ENCODE measurements around the gene PDE4D.
"Not testable (repeated sequence)": the region's sequence is repeated elsewhere in the genome, so short reads cannot be mapped to it uniquely, and the experiment has no call there.

The PDE4D gene

DNA sequence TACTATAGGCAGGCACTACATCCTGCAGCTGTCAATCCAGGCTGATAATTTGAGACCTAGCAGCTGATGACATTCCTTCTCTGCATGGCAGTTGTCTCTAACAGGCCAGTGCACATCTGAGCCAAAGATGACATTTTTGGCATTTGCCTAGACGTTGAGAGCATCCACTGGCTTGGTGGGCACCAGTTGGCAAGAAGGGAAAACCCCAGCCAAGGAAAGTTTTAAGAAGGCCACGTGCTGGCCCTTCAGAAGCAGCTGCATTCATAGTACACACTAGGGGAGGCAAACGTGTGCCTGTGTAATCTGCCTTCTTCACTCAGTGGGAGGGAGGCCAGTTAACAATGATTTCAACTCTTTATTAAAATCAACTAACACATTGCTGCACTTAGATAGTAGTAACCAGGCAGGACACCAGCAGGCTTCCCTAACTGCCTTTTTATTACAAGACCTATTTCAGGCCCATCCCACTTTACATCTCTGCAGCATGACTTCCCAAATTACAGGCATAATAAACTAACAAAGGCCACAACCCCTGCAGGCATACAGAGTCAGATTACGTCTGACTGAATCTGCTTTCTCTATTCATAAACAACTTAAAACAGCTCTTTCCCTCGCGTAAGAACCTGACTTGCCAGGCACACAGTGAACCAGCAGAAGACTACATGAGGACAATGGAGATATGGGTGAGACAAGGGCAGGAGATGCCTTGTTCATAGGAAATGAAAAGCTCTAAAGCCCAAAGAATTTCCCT is 576.3 kb downstream of the PDE4D start:
- ATAC-seq (replicated peaks) = peak; percentile 43 to 47
- H3K4me3 Mint-ChIP-seq = peak overlapping the region in 1 of 2 donors; percentile 39
- H3K27ac Mint-ChIP-seq = no peak overlapping the region

GRCh38 chr5:59312223-59312622 is 581.3 kb downstream of the PDE4D start:
- ATAC-seq (replicated peaks) (no peak), DNase-seq (no peak)
- peaks cover 11 to 14% of the 10 kb centered on the region in 2 donors for H3K9me3 Mint-ChIP-seq
- H3K27ac Mint-ChIP-seq = no peak overlapping the region
- H3K4me3 Mint-ChIP-seq = no peak overlapping the region
- H3K27me3 Mint-ChIP-seq = no peaks in the 10 kb centered on the region
- peaks cover 5 to 14% of the 10 kb centered on the region in 2 donors for H3K4me1 Mint-ChIP-seq
- peaks cover 4 to 16% of the 10 kb centered on the region in 2 donors for H3K36me3 Mint-ChIP-seq

More for the DNA sequence above, 576.3 kb downstream of the PDE4D start:
- DNase-seq = no peak
- Mint-ChIP-seq H3K36me3 (no peaks in the 10 kb centered on the region), H3K27me3 (no peaks in the 10 kb centered on the region), H3K4me1 (peaks cover 17 to 33% of the 10 kb centered on the region in 2 donors), H3K9me3 (peaks cover 0 to 3% of the 10 kb centered on the region in 2 donors)

DNA sequence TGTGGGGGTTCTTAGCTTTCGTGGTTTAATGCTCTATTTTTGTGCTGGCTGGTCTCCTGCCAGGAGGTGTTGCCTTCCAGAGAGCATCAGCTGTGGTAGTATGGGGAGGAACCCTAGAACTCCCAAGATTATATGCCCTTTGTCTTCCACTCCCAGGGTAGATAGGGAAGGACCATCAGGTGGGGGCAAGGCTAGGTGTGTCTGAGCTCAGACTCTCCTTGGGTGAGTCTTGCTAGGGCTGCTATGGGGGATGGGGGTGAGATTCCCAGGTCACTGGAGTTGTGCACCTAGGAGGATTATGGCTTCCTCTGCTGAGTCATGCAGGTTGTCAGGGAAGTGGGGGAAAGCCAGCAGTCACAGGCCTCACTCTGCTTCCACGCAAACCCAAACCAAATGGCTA is 584.8 kb downstream of the PDE4D start:
- H3K27me3 Mint-ChIP-seq; H3K27ac Mint-ChIP-seq; H3K4me1 Mint-ChIP-seq; DNase-seq; ATAC-seq (replicated peaks); H3K4me3 Mint-ChIP-seq: not testable (repeated sequence)
- Mint-ChIP-seq H3K9me3 (peaks cover 12 to 17% of the 10 kb centered on the region in 2 donors), H3K36me3 (peaks cover 4 to 16% of the 10 kb centered on the region in 2 donors)

DNA sequence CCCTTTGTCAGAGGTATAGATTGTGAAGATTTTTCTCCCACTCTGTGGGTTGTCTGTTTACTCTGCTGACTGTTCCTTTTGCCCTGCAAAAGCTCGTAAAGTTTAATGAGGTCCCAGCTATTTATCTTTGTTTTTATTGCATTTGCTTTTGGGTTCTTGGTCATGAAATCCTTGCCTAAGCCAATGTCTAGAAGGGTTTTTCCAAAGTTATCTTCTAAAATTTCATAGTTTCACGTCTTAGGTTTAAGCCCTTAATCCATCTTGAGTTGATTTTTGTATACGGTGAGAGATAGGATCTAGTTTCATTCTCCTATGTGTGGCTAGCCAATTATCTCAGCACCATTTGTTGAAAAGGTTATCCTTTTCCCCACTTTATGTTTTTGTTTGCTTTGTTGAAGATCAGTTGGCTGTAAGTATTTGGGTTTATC is 590.2 kb downstream of the PDE4D start:
- H3K9me3 Mint-ChIP-seq = peaks cover 7 to 19% of the 10 kb centered on the region in 2 donors
- H3K36me3 Mint-ChIP-seq; DNase-seq; H3K4me1 Mint-ChIP-seq; ATAC-seq (replicated peaks); H3K27ac Mint-ChIP-seq; H3K4me3 Mint-ChIP-seq; H3K27me3 Mint-ChIP-seq: not testable (repeated sequence)

GRCh38 chr5:59302509-59302908 is 591.0 kb downstream of the PDE4D start:
- not testable (repeated sequence) for H3K4me1 Mint-ChIP-seq; H3K27ac Mint-ChIP-seq; DNase-seq; H3K27me3 Mint-ChIP-seq; H3K36me3 Mint-ChIP-seq; H3K4me3 Mint-ChIP-seq; ATAC-seq (replicated peaks)
- peaks cover 7 to 19% of the 10 kb centered on the region in 2 donors for H3K9me3 Mint-ChIP-seq

GRCh38 chr5:59301727-59302126 is 591.8 kb downstream of the PDE4D start:
- no peaks in the 10 kb centered on the region for H3K36me3 Mint-ChIP-seq
- peaks cover 7 to 12% of the 10 kb centered on the region in 2 donors for H3K4me1 Mint-ChIP-seq
- H3K27ac Mint-ChIP-seq = peak overlapping the region; percentile 1
- no peaks in the 10 kb centered on the region for H3K27me3 Mint-ChIP-seq
- DNase-seq (no peak), ATAC-seq (replicated peaks) (no peak)
- H3K9me3 Mint-ChIP-seq = peaks cover 7 to 19% of the 10 kb centered on the region in 2 donors
- H3K4me3 Mint-ChIP-seq = no peak overlapping the region

DNA sequence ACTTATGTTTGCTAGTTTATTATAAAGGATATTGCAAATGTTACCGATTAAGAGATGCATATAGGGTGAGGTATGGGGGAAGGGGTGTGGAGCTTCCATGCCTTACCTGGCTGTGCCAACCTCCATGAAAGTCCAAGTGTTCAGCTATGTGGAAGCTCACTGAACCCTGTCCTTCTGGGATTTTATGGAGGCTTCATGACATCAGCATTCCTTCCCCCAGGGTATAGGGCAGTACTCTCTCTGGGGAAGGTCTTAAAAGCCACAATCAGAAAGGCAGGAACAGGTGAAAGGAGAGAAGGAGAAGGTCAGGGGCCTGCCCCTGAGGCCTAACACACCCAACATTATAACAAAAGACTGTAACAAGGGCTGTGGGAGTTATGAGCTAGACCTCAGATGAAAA is 592.6 kb downstream of the PDE4D start:
- Mint-ChIP-seq H3K27ac (no peak overlapping the region), H3K4me3 (no peak overlapping the region), H3K9me3 (peaks cover 7 to 19% of the 10 kb centered on the region in 2 donors), H3K36me3 (no peaks in the 10 kb centered on the region), H3K4me1 (peaks cover 9 to 16% of the 10 kb centered on the region in 2 donors), H3K27me3 (no peaks in the 10 kb centered on the region)
- no peak for DNase-seq
- ATAC-seq (replicated peaks) = no peak

- H3K27me3 Mint-ChIP-seq = no peaks in the 10 kb centered on the region
- peaks cover 9 to 17% of the 10 kb centered on the region in 2 donors for H3K4me1 Mint-ChIP-seq
- ATAC-seq (replicated peaks) (no peak), DNase-seq (no peak)
- peaks cover 7 to 15% of the 10 kb centered on the region in 2 donors for H3K9me3 Mint-ChIP-seq
- H3K36me3 Mint-ChIP-seq = no peaks in the 10 kb centered on the region
- no peak overlapping the region for H3K27ac Mint-ChIP-seq
- no peak overlapping the region for H3K4me3 Mint-ChIP-seq
Observed at GRCh38 chr5:59299006-59299405, 594.5 kb downstream of the PDE4D start.

DNA sequence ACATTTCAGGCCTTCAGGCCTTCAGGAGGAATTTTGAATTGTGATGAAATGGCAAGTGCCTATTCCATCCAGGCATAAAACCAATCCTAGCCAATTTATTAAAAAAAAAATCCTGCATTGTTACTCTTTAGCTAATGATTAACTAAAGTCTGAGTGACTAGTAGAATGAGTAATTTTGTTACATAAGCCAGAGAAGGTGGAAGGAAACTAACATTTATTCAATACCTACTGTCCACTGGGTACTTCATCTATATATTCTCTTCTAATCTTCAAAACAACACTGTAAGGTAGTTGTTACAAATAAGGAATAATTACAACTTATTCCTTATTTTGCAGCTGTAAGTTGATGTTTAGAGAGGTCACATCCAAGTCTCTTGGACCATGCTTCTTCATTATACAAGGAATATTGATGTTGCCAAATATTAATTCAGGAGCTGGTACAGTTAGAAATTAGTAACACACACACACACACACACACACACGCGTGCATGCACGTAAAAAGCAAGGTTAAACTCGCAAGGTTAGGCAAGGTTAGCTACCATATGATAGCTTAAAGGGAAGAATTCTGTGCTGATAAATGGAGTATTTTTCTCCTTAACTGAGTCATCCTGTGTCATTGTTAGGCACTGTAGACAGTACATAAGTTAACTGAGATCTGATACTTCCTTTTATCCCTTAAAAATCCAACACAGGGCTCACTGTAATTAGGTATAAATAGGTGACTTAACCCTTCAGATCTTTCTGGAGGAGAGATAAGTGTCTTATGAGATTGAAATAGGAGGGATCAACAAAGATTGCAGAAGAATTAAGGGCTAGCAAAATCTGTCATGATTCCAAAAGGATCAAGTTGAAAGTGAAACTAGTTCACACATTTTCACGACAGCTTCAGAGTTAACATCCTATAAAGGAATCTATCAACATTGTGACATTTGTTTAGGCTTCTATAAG is 596.9 kb downstream of the PDE4D start:
- no peaks in the 10 kb centered on the region for H3K27me3 Mint-ChIP-seq
- DNase-seq = no peak
- H3K9me3 Mint-ChIP-seq = peaks cover 0 to 2% of the 10 kb centered on the region in 2 donors
- no peak for ATAC-seq (replicated peaks)
- peak overlapping the region; percentile 69 to 75 for H3K4me3 Mint-ChIP-seq
- no peaks in the 10 kb centered on the region for H3K36me3 Mint-ChIP-seq
- H3K27ac Mint-ChIP-seq = peak overlapping the region; percentile 81
- peaks cover 12 to 23% of the 10 kb centered on the region in 2 donors for H3K4me1 Mint-ChIP-seq

DNA sequence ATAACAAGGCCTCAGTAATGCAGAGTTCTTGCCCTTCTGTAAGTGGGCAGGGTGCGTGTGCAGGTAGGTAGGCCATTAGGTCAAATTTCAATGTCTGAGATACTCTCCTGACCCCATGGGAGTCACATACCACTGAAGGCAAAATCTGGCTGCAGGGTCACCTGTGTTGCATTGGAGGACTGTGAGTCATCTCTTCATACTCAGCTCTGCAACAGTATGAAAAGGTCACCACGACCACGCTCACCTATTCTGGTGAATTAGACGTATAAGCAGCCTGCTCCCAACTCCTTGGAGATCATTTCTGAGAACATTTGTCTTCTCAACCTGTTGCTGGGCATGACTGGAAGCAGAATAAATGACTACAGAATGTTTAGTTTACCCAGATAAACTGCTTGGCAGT is 599.8 kb downstream of the PDE4D start:
- no peak for DNase-seq
- Mint-ChIP-seq H3K36me3 (no peaks in the 10 kb centered on the region), H3K4me3 (no peak overlapping the region), H3K9me3 (no peaks in the 10 kb centered on the region), H3K4me1 (peaks cover 12 to 23% of the 10 kb centered on the region in 2 donors), H3K27ac (no peak overlapping the region), H3K27me3 (no peaks in the 10 kb centered on the region)
- peak; percentile 54 to 55 for ATAC-seq (replicated peaks)

- H3K9me3 Mint-ChIP-seq = no peaks in the 10 kb centered on the region
- H3K27ac Mint-ChIP-seq = no peak overlapping the region
- no peaks in the 10 kb centered on the region for H3K36me3 Mint-ChIP-seq
- H3K4me3 Mint-ChIP-seq = no peak overlapping the region
- H3K27me3 Mint-ChIP-seq = no peaks in the 10 kb centered on the region
- DNase-seq (no peak), ATAC-seq (replicated peaks) (no peak)
- peaks cover 7 to 14% of the 10 kb centered on the region in 2 donors for H3K4me1 Mint-ChIP-seq
Observed at GRCh38 chr5:59291941-59292340, 601.6 kb downstream of the PDE4D start.

DNA sequence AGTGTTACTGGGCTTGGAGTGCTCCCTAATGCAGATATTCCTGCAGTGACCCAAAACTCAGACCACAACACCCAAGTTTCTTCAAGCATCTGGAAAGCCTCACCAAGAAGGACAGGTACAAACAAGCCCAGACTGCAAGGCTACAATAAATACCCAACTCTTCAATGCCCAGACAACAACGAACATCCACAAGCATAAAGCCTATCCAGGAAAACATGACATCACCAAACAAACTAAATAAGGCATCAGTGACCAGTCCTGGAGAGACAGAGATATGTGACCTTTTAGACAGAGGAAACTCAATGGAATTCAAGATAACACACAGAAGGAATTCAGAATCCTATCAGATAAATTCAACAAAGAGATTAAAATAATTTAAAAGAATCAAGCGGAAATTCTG is 605.6 kb downstream of the PDE4D start:
- H3K4me1 Mint-ChIP-seq = no peaks in the 10 kb centered on the region
- no peaks in the 10 kb centered on the region for H3K27me3 Mint-ChIP-seq
- no peaks in the 10 kb centered on the region for H3K36me3 Mint-ChIP-seq
- H3K9me3 Mint-ChIP-seq = no peaks in the 10 kb centered on the region
- H3K27ac Mint-ChIP-seq = no peak overlapping the region
- DNase-seq (no peak), ATAC-seq (replicated peaks) (no peak)
- no peak overlapping the region for H3K4me3 Mint-ChIP-seq

- Mint-ChIP-seq H3K9me3 (no peaks in the 10 kb centered on the region), H3K27ac (no peak overlapping the region), H3K4me3 (no peak overlapping the region), H3K27me3 (no peaks in the 10 kb centered on the region), H3K4me1 (no peaks in the 10 kb centered on the region), H3K36me3 (no peaks in the 10 kb centered on the region)
- ATAC-seq (replicated peaks) (no peak), DNase-seq (no peak)
Observed at GRCh38 chr5:59287361-59287760, 606.2 kb downstream of the PDE4D start.

DNA sequence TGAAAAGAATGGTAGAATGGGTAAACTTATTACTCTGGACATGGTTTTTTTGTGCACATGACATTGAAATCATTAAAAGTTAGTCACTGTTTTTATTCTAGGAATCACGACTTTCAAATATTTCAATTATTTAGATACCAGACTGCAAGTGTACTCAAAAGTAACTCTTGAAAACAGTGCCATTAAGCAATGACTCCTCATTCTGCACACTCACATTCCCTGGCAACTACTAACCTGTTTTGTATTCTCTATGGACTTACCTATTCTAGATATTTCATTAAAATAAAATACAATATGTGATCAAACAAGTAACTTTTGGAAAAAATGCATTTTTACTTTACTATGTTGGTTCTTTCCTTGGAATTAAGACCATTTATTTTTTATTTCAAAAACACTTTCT is 607.0 kb downstream of the PDE4D start:
- Mint-ChIP-seq H3K4me1 (no peaks in the 10 kb centered on the region), H3K27me3 (no peaks in the 10 kb centered on the region), H3K36me3 (no peaks in the 10 kb centered on the region), H3K9me3 (no peaks in the 10 kb centered on the region), H3K27ac (no peak overlapping the region), H3K4me3 (no peak overlapping the region)
- DNase-seq (no peak), ATAC-seq (replicated peaks) (no peak)

Data from stimulated activated naive B cell treated with anti-CD40 and anti-IgM and Interleukin-4, amounts not matched to agents 10 μg/mL and 1 μg/mL and 100 μg/mL, for 72 hours (primary cell).